Left hindlimb (tissue), 1 donor: ENCODE results near the gene ITGB8.

Source experiments
- DNase-seq: peaks from one replicate; pipeline ENCODE4 v3.0.0-alpha.2; 2018

ITGB8 gene

GRCh38 chr7:20343941-20344340 lies 13.2 kb downstream of the ITGB8 start:
- DNase-seq, result no peak

DNA sequence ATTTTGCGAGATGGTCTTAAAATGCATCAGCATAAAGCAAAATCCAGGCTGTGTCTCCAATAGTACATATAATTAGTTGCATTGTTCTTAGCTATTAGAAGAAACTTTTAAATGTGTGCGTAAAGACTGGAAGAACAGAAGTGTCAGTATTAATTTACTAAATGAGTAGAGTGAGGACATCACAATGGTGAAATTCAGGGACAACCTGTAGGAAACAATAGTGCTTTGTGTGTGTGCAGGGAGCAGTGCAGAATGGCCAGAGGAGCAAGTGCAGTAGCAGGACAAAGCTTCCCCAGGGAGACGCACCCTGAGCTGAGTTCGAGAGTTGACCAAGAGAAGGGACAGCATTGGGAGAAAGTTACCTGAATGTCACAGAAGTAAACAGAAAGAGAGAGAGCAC lies 13.7 kb downstream of the ITGB8 start:
- no peak for DNase-seq

DNA sequence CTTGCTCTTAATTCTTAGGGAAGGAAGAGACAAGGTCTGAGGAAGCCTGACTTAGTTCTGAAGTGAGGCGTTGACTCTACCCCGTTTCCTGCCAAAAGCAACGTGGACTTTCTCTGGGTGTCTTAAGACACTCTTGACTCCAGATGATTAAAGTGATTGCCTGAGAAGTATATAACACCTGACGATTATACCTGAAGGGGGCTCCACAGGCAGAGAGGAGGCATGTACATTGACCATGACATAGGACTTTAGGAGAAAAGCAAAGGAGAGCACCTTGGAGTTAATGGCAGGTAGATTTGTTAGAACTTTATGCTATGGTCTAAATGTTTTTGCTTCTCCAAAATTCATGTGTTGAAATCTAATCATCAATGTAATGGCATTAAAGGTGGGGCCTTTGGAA lies 15.9 kb downstream of the ITGB8 start:
- DNase-seq, result no peak

DNA sequence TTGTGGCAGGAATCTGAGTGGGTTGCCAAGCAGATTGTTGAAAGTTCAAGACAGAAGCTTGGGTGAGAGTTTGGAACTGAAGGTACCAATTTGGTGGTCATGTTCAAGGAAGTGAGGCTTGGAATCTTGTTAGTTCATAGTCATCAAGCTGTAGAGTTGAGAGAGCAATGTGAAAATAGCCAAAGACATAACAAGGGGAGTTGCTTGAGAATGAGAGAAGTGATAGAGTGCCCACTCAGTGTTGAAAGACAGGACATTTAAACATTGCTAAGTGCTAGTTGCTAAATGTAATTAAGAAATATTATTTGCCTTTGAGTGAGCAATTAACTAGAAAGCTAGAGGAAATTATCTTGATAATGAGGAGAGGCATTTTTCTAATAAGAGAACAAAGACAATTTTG lies 17.0 kb downstream of the ITGB8 start:
- no peak for DNase-seq

GRCh38 chr7:20348125-20348807 lies 17.6 kb downstream of the ITGB8 start:
- DNase-seq, result no peak

DNA sequence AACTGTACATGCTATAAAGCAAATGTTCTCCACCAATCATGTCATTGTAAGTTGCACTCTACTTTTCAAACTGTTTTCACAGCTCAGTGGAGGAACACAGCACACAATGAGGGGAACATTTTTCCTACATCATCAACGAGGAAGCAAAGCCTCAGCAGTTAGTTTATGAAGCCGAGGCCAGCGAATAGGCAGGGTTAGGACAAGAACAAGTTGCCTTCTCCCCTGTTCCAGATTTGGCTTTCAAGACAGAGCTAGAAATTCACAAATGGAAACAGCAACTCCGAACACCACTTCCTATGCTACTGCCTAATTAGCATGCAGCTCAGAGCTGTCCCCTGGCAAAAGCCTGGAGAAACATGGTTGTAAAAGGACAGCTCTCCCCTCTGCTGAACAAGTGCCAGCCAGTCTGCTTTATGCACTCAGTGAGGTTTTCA lies 19.8 kb downstream of the ITGB8 start:
- DNase-seq, result peak; percentile 36

DNA sequence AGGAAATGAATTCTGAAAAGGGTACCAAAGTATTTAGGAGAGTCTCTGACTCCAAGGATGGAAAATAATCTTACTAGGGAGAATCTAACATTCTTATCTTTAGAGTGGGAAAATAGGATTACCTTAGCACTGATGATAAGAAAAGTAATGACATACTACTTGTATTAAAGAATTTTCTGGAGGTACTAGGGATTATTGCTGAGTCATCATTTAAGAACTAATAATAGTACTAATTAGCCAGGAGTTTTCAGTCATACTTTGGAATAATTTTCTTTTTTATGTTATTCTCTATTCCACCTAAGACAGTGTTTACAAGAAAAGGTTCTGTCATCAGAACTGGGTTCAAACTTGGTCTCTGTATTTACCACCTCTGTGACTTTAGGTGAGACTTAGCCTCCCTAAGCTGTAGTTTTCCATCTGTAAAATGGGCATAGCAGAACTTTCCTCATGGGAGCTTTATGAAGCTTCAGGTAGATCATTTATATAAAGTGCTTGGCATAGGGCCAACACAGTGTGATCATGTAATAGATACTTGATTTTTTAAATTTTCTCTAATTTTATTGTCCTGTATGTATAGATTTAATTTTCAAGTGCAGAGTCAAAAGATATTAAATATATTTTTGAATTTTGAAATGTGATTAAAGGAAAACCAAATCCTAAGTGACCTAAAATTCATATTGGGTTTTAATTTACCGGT lies 20.4 kb downstream of the ITGB8 start:
- no peak for DNase-seq

GRCh38 chr7:20351901-20352300 lies 21.2 kb downstream of the ITGB8 start:
- DNase-seq, result no peak

- DNase-seq, result no peak
Measured at GRCh38 chr7:20352573-20353306, 22.0 kb downstream of the ITGB8 start.

GRCh38 chr7:20354610-20355528 lies 24.2 kb downstream of the ITGB8 start:
- DNase-seq, result no peak

DNA sequence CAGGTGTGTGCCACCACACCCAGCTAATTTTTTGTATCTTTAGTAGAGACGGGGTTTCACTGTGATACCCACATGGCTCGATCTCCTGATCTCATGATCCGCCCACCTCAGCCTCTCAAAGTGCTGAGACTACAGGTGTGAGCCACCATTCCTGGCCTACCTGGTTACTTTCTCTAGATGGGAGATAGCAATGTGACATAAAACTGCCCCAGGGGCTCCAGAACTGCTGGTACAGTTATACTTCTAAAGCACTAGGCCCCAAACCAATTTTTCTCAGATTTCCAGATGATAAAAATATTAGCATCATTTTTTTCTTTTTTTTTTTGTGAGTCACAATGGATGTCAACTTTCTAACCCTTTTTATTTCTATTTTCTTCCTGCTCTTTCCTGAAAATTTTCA lies 27.4 kb downstream of the ITGB8 start:
- no peak for DNase-seq

DNA sequence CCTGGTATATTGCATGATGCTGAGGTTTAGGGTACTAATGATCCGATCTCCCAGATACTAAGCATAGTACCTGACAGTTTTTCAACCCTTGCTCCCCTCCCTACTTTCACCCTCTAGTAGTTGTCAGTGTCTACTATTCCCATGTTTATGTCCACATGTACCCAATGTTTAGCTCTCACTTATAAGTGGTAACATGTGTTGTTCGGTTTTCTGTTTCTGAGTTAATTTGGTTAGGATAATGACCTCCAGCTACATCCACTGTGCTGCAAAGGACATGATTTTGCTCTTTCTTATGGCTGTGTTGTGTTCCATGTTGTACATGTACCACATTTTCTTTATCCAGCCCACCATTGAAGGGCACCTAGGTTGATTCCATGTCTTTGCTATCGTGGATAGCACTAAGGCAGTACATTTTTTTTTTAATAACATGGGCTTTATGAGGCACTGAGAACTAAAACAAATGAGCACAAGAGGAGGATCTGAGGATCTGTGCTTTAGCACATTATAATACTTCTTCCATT lies 28.1 kb downstream of the ITGB8 start:
- DNase-seq, result no peak

- no peak for DNase-seq
Measured at GRCh38 chr7:20359341-20359963, 28.8 kb downstream of the ITGB8 start.

DNA sequence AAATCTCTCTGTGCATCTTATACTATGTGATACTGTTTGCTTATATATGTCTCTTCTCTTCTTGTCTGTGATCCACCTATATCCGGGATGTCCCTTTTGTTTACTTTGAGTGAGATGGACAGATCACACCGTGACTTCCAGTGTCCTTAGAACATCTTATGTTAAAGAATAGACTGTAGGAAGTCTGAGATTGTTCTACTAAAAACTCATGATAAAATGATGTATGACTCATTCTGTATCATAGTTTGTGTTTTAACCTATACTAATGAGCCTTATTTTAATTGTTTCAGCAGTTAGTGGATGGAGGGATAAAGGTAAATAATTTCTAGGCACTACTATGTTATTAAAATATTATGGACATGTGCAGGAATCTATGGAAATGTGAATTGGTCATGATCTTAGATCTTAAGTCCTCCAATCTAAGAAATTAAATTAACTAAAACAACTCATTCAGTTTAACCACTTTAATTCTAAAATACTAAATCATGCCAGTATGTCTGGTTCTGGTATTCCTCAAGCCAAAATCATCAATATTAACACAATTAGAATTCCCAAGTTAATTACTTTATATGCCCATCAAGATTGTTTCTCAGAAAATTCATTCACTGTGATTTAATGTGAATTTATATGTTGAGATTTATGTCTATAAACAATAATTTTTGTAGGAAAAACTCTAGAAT lies 32.0 kb downstream of the ITGB8 start:
- no peak for DNase-seq

DNA sequence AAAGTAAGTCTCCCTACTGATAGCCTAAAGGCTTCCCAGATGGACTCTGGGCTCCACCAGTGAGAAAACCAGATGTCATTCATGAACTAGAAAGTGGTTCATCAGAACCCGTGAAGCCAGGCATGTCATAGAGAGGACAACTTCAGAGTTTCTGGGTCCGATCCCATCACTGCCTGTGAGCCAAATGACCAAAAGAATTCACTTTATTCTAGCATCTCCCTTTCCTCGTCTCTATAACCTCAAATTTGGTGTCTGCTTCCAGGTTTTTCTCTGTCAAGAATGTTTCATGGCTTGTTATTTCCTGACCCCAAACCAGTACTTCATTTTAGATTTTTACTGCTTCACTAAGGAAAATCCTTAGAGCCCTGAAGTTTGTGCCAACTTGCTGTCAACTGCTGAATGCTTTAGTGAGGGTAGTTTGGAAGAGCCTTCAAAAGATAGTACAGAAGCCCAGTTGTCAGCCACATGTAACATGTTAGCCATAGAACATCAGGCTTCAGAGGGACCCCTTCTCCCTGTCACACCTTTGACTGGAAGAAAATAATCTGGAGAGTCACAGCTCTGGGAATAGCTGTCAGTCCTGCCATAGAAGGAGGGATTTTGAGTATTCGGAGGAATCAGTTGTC lies 34.0 kb downstream of the ITGB8 start:
- peak; percentile 63 for DNase-seq

- DNase-seq, result no peak
Measured at GRCh38 chr7:20365486-20365885, 34.8 kb downstream of the ITGB8 start.

GRCh38 chr7:20374399-20374798 lies 43.7 kb downstream of the ITGB8 start:
- peak; percentile 48 for DNase-seq

DNA sequence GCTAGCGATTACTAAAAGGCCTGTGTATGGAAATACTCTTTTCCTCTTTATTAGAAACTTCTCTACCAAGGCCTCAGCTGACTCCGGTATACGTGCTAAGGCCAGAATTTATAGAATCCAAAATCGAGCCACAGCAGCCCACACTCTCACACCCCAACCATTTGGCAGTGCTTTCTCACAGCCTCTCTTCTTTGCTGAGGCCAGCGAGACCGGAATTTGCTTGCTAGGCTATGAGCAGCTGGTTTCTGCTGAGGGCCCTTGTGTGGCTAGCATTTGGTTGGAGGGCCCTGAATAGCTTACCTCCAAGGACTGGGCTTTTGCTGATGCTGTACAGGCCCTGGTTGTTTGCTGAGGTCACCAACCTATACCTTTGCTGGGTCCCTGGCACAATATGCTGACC lies 46.1 kb downstream of the ITGB8 start:
- no peak for DNase-seq

DNA sequence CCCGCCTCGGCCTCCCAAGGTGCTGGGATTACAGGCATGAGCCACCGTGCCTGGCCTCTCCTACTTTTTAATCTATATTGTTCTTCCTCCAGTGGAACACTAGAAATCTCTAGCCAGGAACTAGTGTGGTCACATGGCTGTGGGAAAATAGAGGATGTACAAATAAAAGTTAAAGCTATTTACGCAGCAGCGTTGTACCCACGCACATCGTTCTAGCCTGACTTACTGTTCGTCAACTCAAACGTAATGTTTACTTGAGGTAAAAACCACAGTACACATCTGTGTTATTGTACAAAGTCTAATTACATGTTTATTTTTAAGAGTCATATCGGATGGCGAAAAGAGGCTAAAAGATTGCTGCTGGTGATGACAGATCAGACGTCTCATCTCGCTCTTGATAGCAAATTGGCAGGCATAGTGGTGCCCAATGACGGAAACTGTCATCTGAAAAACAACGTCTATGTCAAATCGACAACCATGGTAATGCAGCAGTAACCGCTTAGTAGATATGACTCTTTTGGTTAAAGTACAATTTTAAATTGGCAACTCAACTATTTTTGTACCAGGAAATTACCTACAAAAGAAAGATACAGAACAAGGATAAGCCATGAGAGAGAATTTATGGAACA lies 50.8 kb downstream of the ITGB8 start:
- no peak for DNase-seq

GRCh38 chr7:20383351-20383750 lies 52.7 kb downstream of the ITGB8 start:
- DNase-seq, result no peak

- no peak for DNase-seq
Measured at GRCh38 chr7:20385126-20385525, 54.4 kb downstream of the ITGB8 start.
